ENCODE data around the gene OCEL1. TPM values are rescaled to one million over a fixed set of nuclear protein-coding genes. Genes with fewer than 3 reads are reported as not detected.
"Not testable (repeated sequence)": the region's sequence is repeated elsewhere in the genome, so short reads cannot be mapped to it uniquely, and the experiment has no call there.

OCEL1 gene
- total RNA-seq, 1 donor from 2014 or later, result 22.4 TPM

DNA sequence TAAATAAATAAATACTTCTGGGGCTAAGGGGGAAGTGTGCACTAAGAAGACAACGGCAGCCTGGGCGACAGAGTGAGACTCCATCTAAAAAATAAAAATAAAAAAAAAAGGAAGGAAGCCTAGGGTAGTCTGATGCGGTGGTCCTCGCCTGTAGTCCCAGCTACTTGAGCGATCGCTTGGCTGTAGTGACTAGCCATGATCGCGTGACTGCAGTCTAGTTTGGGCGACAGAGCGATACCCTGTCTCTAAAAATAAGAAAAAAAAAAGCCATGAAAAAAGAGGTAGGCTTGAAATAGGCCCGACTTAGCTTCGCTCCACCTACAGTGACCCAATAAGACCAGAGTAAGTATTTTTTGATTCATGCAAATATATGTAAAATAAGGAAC, 40.6 kb downstream of the OCEL1 start:
- Mint-ChIP-seq H3K9me3 (no peaks in the 10 kb centered on the region), H3K27ac (peak overlapping the region; percentile 93), H3K27me3 (no peaks in the 10 kb centered on the region), H3K36me3 (ENCODE audit: low read depth) (peaks cover 26% of the 10 kb centered on the region), H3K4me1 (peaks cover 29% of the 10 kb centered on the region), H3K4me3 (peak overlapping the region; percentile 91)
- peak; percentile 38 for DNase-seq
- intact Hi-C loops (cut with micrococcal nuclease), result loop anchor here (2.0 to 5.0 kb wide), 5 partner anchors 14 to 1934 kb away; partner anchors contain the start of genes ANKLE1 and BRD4
- TF ChIP-seq, protein P1, sequence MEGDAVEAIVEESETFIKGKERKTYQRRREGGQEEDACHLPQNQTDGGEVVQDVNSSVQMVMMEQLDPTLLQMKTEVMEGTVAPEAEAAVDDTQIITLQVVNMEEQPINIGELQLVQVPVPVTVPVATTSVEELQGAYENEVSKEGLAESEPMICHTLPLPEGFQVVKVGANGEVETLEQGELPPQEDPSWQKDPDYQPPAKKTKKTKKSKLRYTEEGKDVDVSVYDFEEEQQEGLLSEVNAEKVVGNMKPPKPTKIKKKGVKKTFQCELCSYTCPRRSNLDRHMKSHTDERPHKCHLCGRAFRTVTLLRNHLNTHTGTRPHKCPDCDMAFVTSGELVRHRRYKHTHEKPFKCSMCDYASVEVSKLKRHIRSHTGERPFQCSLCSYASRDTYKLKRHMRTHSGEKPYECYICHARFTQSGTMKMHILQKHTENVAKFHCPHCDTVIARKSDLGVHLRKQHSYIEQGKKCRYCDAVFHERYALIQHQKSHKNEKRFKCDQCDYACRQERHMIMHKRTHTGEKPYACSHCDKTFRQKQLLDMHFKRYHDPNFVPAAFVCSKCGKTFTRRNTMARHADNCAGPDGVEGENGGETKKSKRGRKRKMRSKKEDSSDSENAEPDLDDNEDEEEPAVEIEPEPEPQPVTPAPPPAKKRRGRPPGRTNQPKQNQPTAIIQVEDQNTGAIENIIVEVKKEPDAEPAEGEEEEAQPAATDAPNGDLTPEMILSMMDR (IDR thresholded peaks at IDR 0.05), result no peak
- ATAC-seq (ENCODE audit: low read depth), result no peak
- CTCF ChIA-PET, result interaction anchor here (0.6 to 1.9 kb wide), 8 partner anchors 14 to 191 kb away, joined by 3 to 6 read pairs (median 3); partner anchors contain the start of genes ABHD8, ANKLE1, HAUS8 and MRPL34
- POLR2A ChIA-PET, result interaction anchor here (0.5 to 3.1 kb wide), 29 partner anchors 8 to 999 kb away, joined by 3 to 40 read pairs (median 4); partner anchors contain the start of genes ANKLE1, BST2, DDA1 and JAK3

- Mint-ChIP-seq H3K36me3 (ENCODE audit: low read depth) (peaks cover 26% of the 10 kb centered on the region), H3K4me1 (peaks cover 29% of the 10 kb centered on the region), H3K27me3 (no peaks in the 10 kb centered on the region), H3K4me3 (peak within 1 kb of the TSS; percentile 91), H3K9me3 (no peaks in the 10 kb centered on the region), H3K27ac (peak within 1 kb of the TSS; percentile 93)
- CTCF ChIA-PET, result interaction anchor here (0.6 to 1.9 kb wide), 10 partner anchors 13 to 432 kb away, joined by 3 to 6 read pairs (median 3); partner anchors contain the start of genes ABHD8, ANKLE1, HAUS8 and MRPL34
- ATAC-seq (ENCODE audit: low read depth) (peak; percentile 89), DNase-seq (peak; percentile 81)
- TF ChIP-seq, protein P1 (IDR thresholded peaks at IDR 0.05), result no peak
- intact Hi-C loops (cut with micrococcal nuclease), result loop anchor here (1.0 to 5.0 kb wide), 12 partner anchors 14 to 1935 kb away; partner anchors contain the start of genes ANKLE1, ANO8, BRD4 and DDA1
- POLR2A ChIA-PET, result interaction anchor here (0.5 to 3.1 kb wide), 27 partner anchors 8 to 1000 kb away, joined by 3 to 40 read pairs (median 4); partner anchors contain the start of genes ANKLE1, BST2, DDA1 and MRPL34
Observed at GRCh38 chr19:17266975-17267788, 41.2 kb downstream of the OCEL1 start, which contains the start of gene BABAM1. Gene BABAM1, plus strand, starts transcription at chr19:17267443. Its CDS starts 1,364 bp downstream, at chr19:17268807.

GRCh38 chr19:17268754-17269153, 42.7 kb downstream of the OCEL1 start:
- TF ChIP-seq, protein P1 (IDR thresholded peaks at IDR 0.05), result no peak
- Mint-ChIP-seq H3K4me1 (peaks cover 29% of the 10 kb centered on the region), H3K27me3 (no peaks in the 10 kb centered on the region), H3K4me3 (peak overlapping the region; percentile 32), H3K9me3 (no peaks in the 10 kb centered on the region), H3K27ac (no peak overlapping the region), H3K36me3 (ENCODE audit: low read depth) (peaks cover 32% of the 10 kb centered on the region)
- POLR2A ChIA-PET, result interaction anchor here (2.2 to 3.1 kb wide), 2 partner anchors 13 to 43 kb away, joined by 9 to 40 read pairs; partner anchors contain the start of genes ANKLE1 and OCEL1
- ATAC-seq (ENCODE audit: low read depth) (no peak), DNase-seq (no peak)
- CTCF ChIA-PET, result no interaction called here
- intact Hi-C loops (cut with micrococcal nuclease), result loop anchor here (5.0 kb wide), 1 partner anchor 1936 kb away; the partner anchor contains the start of gene BRD4

GRCh38 chr19:17274892-17275291, 48.9 kb downstream of the OCEL1 start:
- peaks cover 58% of the 10 kb centered on the region for H3K36me3 Mint-ChIP-seq (ENCODE audit: low read depth)
- H3K27me3 Mint-ChIP-seq; ATAC-seq (ENCODE audit: low read depth); H3K9me3 Mint-ChIP-seq; H3K27ac Mint-ChIP-seq; intact Hi-C loops (cut with micrococcal nuclease); DNase-seq; H3K4me3 Mint-ChIP-seq; CTCF ChIA-PET; POLR2A ChIA-PET; H3K4me1 Mint-ChIP-seq: not testable (repeated sequence)

GRCh38 chr19:17275441-17276175, 49.6 kb downstream of the OCEL1 start:
- Mint-ChIP-seq H3K27ac (no peak overlapping the region), H3K4me3 (no peak overlapping the region), H3K4me1 (no peaks in the 10 kb centered on the region), H3K36me3 (ENCODE audit: low read depth) (peaks cover 51% of the 10 kb centered on the region), H3K27me3 (no peaks in the 10 kb centered on the region), H3K9me3 (no peaks in the 10 kb centered on the region)
- TF ChIP-seq, protein P1 (IDR thresholded peaks at IDR 0.05), result no peak
- POLR2A ChIA-PET, result interaction anchor here (0.8 kb wide), 1 partner anchor 9 kb away, joined by 3 read pairs; the partner anchor contains the start of gene BABAM1
- CTCF ChIA-PET, result no interaction called here
- DNase-seq, result no peak
- no peak for ATAC-seq (ENCODE audit: low read depth)
- intact Hi-C loops (cut with micrococcal nuclease), result no loop called here
